RWPE1 (cell line): ENCODE data around the gene DSTN.

Experiments
- CTCF ChIA-PET: fragments of 350-600 bp; sonication (Branson Sonifier 250); formaldehyde crosslinking; extraction: SDS; loops from one replicate; lab custom pipeline; 2021; lab: Yijun Ruan, JAX
- POLR2A ChIA-PET: fragments of 400-600 bp; formaldehyde crosslinking; extraction: SDS; loops from one replicate; lab custom pipeline; 2020; ENCODE audit warnings: antibody characterized with exemption; ENCODE audit not compliant: low non-redundant PET; lab: Yijun Ruan, JAX
- DNase-seq: peaks from one replicate; pipeline ENCODE4 v3.0.0; 2012; ENCODE audit warnings: low spot score
- H3K27ac ChIP-seq: fragments of 450-650 bp; 2 replicates; pipeline ENCODE4 v1.5.1; 2017
- TF ChIP-seq, protein P1 (sequence below): fragments of 450-650 bp; conservative IDR thresholded peaks from 2 replicates; pipeline ENCODE4 v1.5.1; 2017; ENCODE audit warnings: low read depth, mild to moderate bottlenecking

The DSTN gene

GRCh38 chr20:17617212-17617867, 47.5 kb downstream of the DSTN start:
- CTCF ChIA-PET: interaction anchor here (0.6 to 2.9 kb wide), 6 partner anchors 74 to 112 kb away, joined by 3 to 25 read pairs (median 4); no protein-coding TSS in a partner anchor
- DNase-seq: peak; percentile 54
- TF ChIP-seq, protein P1, sequence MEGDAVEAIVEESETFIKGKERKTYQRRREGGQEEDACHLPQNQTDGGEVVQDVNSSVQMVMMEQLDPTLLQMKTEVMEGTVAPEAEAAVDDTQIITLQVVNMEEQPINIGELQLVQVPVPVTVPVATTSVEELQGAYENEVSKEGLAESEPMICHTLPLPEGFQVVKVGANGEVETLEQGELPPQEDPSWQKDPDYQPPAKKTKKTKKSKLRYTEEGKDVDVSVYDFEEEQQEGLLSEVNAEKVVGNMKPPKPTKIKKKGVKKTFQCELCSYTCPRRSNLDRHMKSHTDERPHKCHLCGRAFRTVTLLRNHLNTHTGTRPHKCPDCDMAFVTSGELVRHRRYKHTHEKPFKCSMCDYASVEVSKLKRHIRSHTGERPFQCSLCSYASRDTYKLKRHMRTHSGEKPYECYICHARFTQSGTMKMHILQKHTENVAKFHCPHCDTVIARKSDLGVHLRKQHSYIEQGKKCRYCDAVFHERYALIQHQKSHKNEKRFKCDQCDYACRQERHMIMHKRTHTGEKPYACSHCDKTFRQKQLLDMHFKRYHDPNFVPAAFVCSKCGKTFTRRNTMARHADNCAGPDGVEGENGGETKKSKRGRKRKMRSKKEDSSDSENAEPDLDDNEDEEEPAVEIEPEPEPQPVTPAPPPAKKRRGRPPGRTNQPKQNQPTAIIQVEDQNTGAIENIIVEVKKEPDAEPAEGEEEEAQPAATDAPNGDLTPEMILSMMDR: peak; percentile 80
- POLR2A ChIA-PET: no interaction called here
- H3K27ac ChIP-seq: peak overlapping the region; percentile 76

GRCh38 chr20:17617868-17618672, 48.2 kb downstream of the DSTN start:
- TF ChIP-seq, protein P1: peak; percentile 21; the same call in 1 of the 2 replicates
- DNase-seq: no peak
- ChIA-PET POLR2A (no interaction called here), CTCF (interaction anchor here (0.6 to 2.9 kb wide), 4 partner anchors 19 to 113 kb away, joined by 3 to 25 read pairs (median 6); no protein-coding TSS in a partner anchor)
- H3K27ac ChIP-seq: peak overlapping the region; percentile 76

DNA sequence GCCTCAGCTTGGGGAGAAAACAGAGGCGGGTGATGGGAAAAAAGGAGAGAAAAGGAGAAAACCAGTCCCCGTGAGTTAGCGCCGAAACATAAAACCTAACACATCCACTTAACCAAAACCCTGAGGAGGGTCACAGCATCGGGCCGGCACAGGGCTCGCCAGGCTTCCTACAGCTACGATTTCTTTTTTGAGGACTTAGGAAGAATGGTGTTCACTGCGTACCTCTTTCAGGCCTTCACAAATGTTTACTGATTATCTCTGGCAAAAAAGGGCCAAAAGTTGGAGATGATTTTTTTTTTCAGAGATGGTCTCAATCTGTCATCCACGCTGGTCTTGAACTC, 48.8 kb downstream of the DSTN start:
- DNase-seq: no peak
- H3K27ac ChIP-seq: peak overlapping the region; percentile 76
- ChIA-PET POLR2A (no interaction called here), CTCF (interaction anchor here (0.7 to 2.9 kb wide), 3 partner anchors 20 to 114 kb away, joined by 3 to 25 read pairs (median 8); no protein-coding TSS in a partner anchor)
- TF ChIP-seq, protein P1: no peak

GRCh38 chr20:17619351-17620093, 49.6 kb downstream of the DSTN start:
- DNase-seq: no peak
- TF ChIP-seq, protein P1: no peak

GRCh38 chr20:17620371-17621228, 50.7 kb downstream of the DSTN start:
- TF ChIP-seq, protein P1: no peak
- H3K27ac ChIP-seq: peak overlapping the region; percentile 6; the same call in 1 of the 2 replicates
- no peak for DNase-seq
- ChIA-PET CTCF (interaction anchor here (0.6 to 0.7 kb wide), 2 partner anchors 87 to 117 kb away, joined by 3 to 4 read pairs; no protein-coding TSS in a partner anchor), POLR2A (no interaction called here)

More at GRCh38 chr20:17619351-17620093, 49.6 kb downstream of the DSTN start:
- ChIA-PET POLR2A (interaction anchor here (0.6 kb wide), 1 partner anchor 46 kb away, joined by 3 read pairs; no protein-coding TSS in a partner anchor), CTCF (interaction anchor here (0.5 to 0.6 kb wide), 3 partner anchors 35 to 116 kb away, joined by 3 to 4 read pairs (median 3); no protein-coding TSS in a partner anchor)
- peak overlapping the region; percentile 76 for H3K27ac ChIP-seq
